Transverse colon (tissue), 3 donors: ENCODE data around the gene FOXK2.

Experiments
- POLR2A ChIP-seq: fragments of 450-650 bp; IDR thresholded peaks from one replicate; pipeline ENCODE4 v1.6.1; 2016; ENCODE audit warnings: antibody characterized with exemption, mild to moderate bottlenecking, moderate library complexity
- TF ChIP-seq, protein P1 (sequence below), 5 experiments: fragments of 200-600 bp in 3 of 5; fragments of 450-650 bp in 2 of 5; sonication (generic) in 3 of 5; IDR thresholded peaks; 1 replicate in 2 of 5; 2 replicates in 3 of 5; pipeline ENCODE4 v1.5.1; 2016 to 2017; ENCODE audit warnings: antibody characterized with exemption in 5 of 5, inconsistent platforms in 3 of 5, mild to moderate bottlenecking in 2 of 5, moderate library complexity in 1 of 5

DNA sequence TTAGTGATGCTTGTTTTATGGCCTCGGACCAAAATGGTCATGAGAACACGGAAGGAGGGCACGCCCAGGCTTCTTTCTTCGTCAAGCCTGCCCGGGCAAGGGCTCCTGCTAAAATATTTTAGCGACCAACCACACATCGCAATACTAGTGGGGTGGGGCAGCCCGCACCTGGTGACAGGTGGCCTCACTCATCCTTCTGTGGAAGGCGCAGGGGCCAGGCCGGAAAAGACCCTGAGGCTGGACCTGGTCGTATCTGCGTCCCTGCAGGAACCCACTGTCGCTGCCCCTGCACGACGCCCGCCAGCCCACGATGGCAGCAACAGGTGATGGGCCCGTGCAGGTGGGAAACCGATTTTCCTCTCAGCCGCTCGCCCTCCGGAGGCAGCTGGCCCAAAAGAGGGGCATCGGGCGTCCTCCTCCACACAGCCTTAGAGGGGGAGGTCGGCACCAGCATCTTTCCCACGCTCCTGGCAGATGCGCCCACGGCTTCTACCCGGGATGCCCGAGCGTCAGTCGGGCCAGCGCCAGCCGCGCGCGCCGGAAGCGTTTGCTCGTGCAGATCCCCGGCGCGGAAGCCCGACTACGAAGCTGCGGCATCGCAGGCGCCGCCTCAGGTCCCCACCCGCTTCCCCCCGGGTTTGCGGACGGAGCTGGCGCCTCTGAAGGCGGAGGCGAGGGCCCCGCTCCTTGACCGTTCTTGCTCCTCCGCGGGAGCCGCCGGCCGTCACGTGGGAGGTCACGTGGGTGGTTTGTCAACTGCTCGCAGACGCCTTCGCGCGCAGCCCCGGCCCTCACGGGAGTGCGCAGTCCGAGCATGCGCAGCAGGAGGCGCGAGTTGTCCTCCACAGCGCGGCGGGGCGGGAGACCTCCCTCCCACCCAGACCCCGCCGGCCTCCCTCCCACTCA is 22.8 kb upstream of the FOXK2 start:
- TF ChIP-seq, protein P1, sequence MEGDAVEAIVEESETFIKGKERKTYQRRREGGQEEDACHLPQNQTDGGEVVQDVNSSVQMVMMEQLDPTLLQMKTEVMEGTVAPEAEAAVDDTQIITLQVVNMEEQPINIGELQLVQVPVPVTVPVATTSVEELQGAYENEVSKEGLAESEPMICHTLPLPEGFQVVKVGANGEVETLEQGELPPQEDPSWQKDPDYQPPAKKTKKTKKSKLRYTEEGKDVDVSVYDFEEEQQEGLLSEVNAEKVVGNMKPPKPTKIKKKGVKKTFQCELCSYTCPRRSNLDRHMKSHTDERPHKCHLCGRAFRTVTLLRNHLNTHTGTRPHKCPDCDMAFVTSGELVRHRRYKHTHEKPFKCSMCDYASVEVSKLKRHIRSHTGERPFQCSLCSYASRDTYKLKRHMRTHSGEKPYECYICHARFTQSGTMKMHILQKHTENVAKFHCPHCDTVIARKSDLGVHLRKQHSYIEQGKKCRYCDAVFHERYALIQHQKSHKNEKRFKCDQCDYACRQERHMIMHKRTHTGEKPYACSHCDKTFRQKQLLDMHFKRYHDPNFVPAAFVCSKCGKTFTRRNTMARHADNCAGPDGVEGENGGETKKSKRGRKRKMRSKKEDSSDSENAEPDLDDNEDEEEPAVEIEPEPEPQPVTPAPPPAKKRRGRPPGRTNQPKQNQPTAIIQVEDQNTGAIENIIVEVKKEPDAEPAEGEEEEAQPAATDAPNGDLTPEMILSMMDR (IDR thresholded peaks at IDR 0.05), result no peak
- peak; percentile 65 for TF ChIP-seq POLR2A
